Hematopoietic multipotent progenitor cell treated with erythropoietin and hydrocortisone succinate and interleukin-3 and kit ligand, for 4 days (in vitro differentiated cells): ENCODE data around the gene CAPN9.

Experiments
- DNase-seq: peaks from one replicate; pipeline ENCODE4 v3.0.0-alpha.2; 2015

CAPN9 gene

DNA sequence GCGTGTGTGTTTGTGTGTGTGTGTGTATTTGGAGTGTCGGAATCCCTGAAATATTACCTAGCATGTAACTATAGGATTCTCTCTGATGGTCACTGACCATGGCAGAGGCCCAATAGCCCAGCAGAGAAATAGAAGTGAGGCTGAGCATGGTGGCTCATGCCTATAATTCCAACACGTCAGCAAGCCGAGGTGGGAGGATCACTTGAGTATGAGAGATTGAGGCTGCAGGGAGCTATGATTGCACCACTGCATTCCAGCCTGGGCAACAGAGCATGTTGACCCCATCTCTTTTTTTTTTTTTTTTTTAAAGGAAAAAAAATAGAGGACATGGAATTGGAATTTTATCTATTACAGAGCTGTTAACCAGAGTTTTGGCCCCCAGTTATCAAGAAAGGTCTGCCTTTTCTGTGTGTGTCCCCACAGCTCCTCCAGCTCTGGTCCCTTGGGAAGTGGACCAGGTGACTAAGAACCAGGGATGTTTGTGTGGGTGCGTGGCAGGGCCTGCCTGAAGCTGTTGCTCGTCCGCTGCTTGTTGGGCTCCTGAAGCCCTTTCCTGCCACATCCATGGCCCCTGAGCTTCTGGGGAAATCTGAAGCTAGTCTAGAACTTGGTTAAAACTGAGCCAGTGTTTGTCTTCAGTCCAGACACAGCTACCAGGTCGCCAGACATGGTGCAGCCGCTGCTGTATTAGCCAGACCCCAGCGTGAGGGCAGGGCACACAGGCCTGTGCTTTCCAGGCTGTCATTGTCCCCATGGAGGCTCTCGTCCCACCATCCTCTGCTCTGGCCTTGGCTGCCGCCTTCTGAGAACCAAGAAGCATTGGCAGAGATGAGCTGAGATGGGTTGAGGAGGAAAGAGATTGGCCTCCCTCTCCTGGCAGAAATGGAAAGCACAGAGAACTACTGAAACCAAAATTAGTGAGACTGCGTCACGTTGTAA, 25.5 kb downstream of the CAPN9 start:
- peak; percentile 17 for DNase-seq

GRCh38 chr1:230773396-230774033, 26.3 kb downstream of the CAPN9 start:
- DNase-seq, result no peak

GRCh38 chr1:230778916-230779590, 31.9 kb downstream of the CAPN9 start:
- peak; percentile 7 for DNase-seq

- DNase-seq, result no peak
Observed at GRCh38 chr1:230781131-230781530, 33.9 kb downstream of the CAPN9 start.

DNA sequence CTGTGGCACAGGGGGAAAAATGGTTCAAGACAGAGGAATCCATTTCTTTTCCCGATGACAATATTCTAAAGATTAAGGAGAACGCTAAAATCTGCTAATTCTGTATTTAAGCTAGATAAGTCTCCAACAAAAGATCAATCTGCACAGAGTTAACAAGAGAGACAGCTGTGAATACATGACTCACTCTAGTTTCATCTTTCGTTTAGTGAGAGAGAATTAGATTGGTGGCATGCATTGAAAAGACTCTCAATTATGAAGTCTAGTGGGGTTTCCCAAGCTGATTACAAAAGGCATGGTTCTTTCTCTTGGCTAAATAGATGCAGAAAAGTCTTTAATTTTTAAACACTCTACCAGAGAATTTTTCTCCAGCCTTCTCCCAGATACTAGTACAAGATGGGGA, 34.4 kb downstream of the CAPN9 start:
- DNase-seq, result no peak

- DNase-seq, result no peak
Observed at GRCh38 chr1:230784163-230784562, 37.0 kb downstream of the CAPN9 start.

GRCh38 chr1:230785636-230786384, 38.6 kb downstream of the CAPN9 start:
- no peak for DNase-seq

- no peak for DNase-seq
Observed at GRCh38 chr1:230786385-230786753, 39.2 kb downstream of the CAPN9 start.

DNA sequence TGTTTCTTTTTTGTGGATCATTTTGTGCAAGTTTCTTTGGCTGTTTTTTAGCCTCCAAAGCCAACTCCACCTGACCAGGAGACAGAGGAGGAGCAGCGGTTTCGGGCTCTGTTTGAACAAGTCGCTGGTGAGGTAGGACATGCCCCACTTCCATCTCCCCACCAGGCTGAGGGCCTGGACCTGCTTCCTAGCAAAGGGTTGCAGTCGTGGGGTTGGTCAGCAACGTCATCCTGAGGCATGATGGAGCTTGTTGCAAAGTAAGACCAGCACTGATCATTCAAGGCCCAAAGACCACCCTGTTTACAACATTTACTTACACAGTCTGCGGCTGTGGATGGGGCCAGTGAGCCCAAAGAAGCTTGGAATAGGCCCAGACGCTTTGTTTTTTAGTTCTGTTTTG, 40.3 kb downstream of the CAPN9 start:
- DNase-seq, result no peak

DNA sequence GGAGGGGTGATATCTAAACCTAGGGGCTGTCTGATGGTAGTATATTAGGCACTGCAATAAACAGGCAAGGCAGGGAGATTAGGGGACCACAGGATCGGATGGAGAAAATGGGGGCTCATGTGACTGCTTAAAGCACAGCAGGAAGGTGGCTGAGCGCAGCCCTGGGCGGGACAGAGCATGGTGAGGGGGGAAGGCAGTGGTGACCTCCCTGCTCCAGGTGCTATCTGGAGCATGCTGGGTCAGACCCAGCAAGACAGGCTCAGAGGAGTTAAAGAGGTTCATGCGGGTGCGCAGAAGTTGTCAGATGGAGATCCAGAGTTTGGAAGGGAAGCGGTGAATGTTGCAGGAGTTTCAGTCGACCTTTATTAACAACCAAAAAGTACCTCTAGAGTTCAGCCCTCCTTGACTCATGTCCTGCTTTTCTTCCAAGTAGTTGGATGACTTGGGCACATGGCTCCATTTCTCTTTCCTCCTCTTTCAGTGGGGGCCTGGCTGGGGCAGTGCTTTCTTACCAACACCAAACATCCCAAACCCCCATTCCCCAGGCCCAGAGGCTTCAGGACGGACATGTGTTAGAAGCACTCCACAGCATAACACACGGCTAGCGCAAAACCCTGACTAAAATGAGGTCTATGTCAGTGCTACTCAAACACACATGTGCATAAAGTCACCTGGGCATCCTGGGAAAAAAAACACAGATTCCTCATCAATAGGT, 41.5 kb downstream of the CAPN9 start:
- no peak for DNase-seq

DNA sequence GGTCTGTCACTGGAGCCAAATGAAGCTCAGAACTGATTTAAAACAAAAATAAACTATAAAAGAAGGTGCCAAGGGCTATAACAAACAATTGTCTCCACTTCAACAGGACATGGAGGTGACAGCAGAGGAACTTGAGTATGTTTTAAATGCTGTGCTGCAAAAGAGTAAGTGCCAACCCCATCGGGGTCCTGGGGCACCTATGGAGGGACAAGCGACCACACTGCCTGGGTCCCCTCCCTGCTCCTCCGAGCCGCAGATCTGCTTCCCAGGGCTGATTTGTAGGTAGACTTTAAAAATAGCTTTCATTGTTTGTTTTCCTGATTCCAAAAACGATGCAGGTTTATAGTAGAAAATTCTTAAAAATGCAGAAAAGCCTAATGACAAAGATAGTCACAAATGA, 42.8 kb downstream of the CAPN9 start:
- no peak for DNase-seq

GRCh38 chr1:230791986-230792564, 44.9 kb downstream of the CAPN9 start:
- no peak for DNase-seq

DNA sequence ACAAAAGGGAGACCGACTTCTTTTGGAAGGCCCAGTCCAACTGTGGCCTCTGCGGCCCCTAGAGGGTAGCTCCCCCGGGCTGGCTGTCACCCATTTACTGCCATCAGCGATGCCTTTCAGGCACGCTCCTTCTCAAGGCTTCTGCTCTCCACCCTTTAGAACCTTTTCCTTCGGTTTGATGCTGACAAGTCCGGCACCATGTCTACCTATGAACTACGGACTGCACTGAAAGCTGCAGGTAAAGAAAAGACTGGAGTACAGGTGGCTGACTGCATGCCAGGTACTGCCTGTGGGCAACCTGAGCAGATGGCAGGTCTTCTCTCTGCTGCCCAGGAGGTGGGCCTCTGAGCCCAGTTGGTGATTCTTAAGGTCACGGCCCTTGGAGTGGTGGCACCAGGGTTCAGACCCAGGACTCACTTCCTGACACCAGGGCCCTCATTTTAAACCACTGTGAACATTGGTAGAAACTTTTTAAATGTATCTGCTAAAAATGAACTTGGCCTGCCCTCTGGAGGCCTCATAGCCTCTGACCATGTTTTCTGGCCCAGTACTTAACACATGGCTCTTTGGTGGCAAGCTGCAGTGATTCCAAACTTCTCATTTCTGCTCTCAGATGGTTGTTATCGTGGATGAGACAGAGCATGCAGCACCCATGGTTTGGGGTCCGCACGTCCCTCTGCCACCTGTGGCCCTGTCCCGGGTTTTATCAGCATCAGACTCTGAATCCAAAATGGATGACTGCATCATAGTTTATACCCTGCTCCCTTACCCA, 45.7 kb downstream of the CAPN9 start:
- peak; percentile 25 for DNase-seq

DNA sequence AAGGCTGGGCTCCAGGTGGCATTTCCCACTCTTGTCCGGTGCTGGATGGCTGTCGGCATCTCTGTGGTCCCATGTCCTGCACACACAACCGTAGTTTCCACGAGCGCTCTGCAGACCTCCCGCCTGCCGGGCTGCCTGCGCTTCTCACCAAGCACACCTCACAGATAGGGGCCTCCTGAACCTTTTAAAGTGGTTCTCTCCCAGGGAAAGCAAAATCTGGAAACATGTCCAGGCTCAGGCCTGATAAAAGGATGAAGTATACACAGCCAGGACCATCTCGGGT, 46.2 kb downstream of the CAPN9 start:
- no peak for DNase-seq

DNA sequence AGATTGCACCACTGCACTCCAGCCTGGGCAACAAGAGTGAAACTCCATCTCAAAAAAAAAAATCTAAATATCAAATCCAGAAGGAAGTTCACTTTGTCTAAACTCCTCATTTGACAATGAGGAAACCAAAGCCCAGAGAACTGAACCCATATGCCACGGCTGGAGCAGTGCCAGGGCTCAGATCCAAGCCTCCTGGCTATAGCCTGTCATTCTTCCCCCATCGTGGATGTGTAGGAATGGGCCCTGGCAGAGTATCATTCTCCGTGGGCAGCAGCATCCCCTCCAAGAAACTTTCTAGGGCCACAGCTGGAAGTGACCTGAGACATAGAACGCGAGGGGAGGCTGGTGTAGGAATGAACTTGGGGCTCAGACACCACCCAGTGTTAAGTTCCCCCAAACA, 47.2 kb downstream of the CAPN9 start:
- DNase-seq, result no peak

GRCh38 chr1:230794871-230795605, 47.9 kb downstream of the CAPN9 start:
- DNase-seq, result no peak

- DNase-seq, result no peak
Observed at GRCh38 chr1:230796626-230797025, 49.4 kb downstream of the CAPN9 start.

- no peak for DNase-seq
Observed at GRCh38 chr1:230797376-230797920, 50.3 kb downstream of the CAPN9 start.

- DNase-seq, result peak; percentile 66
Observed at GRCh38 chr1:230797942-230798365, 50.8 kb downstream of the CAPN9 start.

- no peak for DNase-seq
Observed at GRCh38 chr1:230798491-230798890, 51.3 kb downstream of the CAPN9 start.
